GM19395 (cell line): ENCODE results near the gene TTI1.
"Not testable (repeated sequence)": the region's sequence is repeated elsewhere in the genome, so short reads cannot be mapped to it uniquely, and the experiment has no call there.

ENCODE experiments used
- ATAC-seq: cut with Tn5 transposase; IDR thresholded peaks from one replicate; pipeline ENCODE4 v1.9.1; 2021; ENCODE audit warnings: mild to moderate bottlenecking, moderate library complexity; ENCODE audit not compliant: unreplicated experiment

TTI1 gene

GRCh38 chr20:38012332-38012731, 20.9 kb downstream of the TTI1 start:
- ATAC-seq, result no peak

- ATAC-seq, result no peak
Measured at GRCh38 chr20:38011696-38012095, 21.6 kb downstream of the TTI1 start.

GRCh38 chr20:38009416-38009815, 23.8 kb downstream of the TTI1 start:
- ATAC-seq, result not testable (repeated sequence)

- ATAC-seq, result no peak
Measured at GRCh38 chr20:38008233-38008944, 24.9 kb downstream of the TTI1 start.

GRCh38 chr20:38007526-38007925, 25.7 kb downstream of the TTI1 start:
- no peak for ATAC-seq

GRCh38 chr20:38005903-38006302, 27.4 kb downstream of the TTI1 start:
- ATAC-seq, result no peak

- no peak for ATAC-seq
Measured at GRCh38 chr20:38004416-38004815, 28.8 kb downstream of the TTI1 start.

- no peak for ATAC-seq
Measured at GRCh38 chr20:38002422-38002821, 30.8 kb downstream of the TTI1 start.

GRCh38 chr20:38001981-38002380, 31.3 kb downstream of the TTI1 start:
- ATAC-seq, result no peak

GRCh38 chr20:38001173-38001875, 31.9 kb downstream of the TTI1 start:
- no peak for ATAC-seq

GRCh38 chr20:38000293-38000692, 33.0 kb downstream of the TTI1 start:
- ATAC-seq, result no peak

- ATAC-seq, result no peak
Measured at GRCh38 chr20:37999526-38000263, 33.6 kb downstream of the TTI1 start.

GRCh38 chr20:37997516-37997915, 35.7 kb downstream of the TTI1 start:
- ATAC-seq, result no peak

GRCh38 chr20:37995856-37996605, 37.2 kb downstream of the TTI1 start:
- no peak for ATAC-seq

GRCh38 chr20:37994512-37994911, 38.7 kb downstream of the TTI1 start:
- no peak for ATAC-seq

GRCh38 chr20:37992802-37993409, 40.4 kb downstream of the TTI1 start:
- ATAC-seq, result no peak

- ATAC-seq, result no peak
Measured at GRCh38 chr20:37991908-37992307, 41.3 kb downstream of the TTI1 start.

- no peak for ATAC-seq
Measured at GRCh38 chr20:37991157-37991866, 41.9 kb downstream of the TTI1 start.

- peak; percentile 89 for ATAC-seq
Measured at GRCh38 chr20:37990571-37991151, 42.6 kb downstream of the TTI1 start.
